GM12872 (cell line): ENCODE results near the gene TTC39C.
A peak's percentile ranks its signal among the peaks of the same experiment; 100 is the strongest.

ENCODE experiments used
- TF ChIP-seq, protein P1 (sequence below): IDR thresholded peaks from 3 replicates; pipeline ENCODE4 v1.5.1; 2011; ENCODE audit warnings: low read depth, mild to moderate bottlenecking, low read length, moderate library complexity; ENCODE audit not compliant: insufficient read depth

The TTC39C gene

DNA sequence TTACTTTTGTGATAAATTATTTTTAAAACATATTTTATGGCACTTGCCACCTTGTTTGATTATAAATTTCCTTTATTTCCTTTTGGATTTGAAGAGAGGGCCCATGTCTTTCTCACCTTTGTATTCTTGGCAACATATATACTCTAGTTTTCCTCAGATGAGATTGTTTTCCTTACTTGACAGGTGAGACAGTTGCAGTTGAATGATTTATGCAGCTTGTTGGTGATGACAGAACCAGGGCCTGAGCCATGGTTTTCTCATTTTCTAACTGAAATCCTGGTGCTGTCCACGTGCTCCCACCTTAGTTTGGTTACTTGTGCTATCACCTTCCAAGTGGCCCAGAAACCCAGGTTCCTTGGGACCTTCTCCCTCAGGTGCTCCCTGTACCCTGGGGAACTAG, 58.2 kb downstream of the TTC39C start:
- TF ChIP-seq, protein P1, sequence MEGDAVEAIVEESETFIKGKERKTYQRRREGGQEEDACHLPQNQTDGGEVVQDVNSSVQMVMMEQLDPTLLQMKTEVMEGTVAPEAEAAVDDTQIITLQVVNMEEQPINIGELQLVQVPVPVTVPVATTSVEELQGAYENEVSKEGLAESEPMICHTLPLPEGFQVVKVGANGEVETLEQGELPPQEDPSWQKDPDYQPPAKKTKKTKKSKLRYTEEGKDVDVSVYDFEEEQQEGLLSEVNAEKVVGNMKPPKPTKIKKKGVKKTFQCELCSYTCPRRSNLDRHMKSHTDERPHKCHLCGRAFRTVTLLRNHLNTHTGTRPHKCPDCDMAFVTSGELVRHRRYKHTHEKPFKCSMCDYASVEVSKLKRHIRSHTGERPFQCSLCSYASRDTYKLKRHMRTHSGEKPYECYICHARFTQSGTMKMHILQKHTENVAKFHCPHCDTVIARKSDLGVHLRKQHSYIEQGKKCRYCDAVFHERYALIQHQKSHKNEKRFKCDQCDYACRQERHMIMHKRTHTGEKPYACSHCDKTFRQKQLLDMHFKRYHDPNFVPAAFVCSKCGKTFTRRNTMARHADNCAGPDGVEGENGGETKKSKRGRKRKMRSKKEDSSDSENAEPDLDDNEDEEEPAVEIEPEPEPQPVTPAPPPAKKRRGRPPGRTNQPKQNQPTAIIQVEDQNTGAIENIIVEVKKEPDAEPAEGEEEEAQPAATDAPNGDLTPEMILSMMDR = no peak

DNA sequence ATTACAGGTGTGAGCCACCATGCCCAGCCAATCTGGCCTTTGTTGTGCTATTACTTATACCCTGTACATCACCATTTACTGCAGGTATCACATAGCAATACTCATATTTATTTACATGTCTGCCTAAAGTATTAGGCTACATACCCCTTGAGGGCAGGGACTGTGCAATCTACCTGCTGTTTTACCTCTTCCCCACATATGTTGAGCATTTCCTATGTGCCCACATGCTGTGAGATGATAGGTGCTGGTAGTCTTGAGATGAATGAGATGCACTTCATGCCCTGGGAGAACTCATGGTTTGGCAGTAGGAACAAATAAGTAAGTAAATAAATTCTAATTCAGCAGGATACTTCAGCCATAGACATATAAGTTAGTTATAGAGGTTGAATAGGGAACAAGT, 59.2 kb downstream of the TTC39C start:
- TF ChIP-seq, protein P1 = no peak

DNA sequence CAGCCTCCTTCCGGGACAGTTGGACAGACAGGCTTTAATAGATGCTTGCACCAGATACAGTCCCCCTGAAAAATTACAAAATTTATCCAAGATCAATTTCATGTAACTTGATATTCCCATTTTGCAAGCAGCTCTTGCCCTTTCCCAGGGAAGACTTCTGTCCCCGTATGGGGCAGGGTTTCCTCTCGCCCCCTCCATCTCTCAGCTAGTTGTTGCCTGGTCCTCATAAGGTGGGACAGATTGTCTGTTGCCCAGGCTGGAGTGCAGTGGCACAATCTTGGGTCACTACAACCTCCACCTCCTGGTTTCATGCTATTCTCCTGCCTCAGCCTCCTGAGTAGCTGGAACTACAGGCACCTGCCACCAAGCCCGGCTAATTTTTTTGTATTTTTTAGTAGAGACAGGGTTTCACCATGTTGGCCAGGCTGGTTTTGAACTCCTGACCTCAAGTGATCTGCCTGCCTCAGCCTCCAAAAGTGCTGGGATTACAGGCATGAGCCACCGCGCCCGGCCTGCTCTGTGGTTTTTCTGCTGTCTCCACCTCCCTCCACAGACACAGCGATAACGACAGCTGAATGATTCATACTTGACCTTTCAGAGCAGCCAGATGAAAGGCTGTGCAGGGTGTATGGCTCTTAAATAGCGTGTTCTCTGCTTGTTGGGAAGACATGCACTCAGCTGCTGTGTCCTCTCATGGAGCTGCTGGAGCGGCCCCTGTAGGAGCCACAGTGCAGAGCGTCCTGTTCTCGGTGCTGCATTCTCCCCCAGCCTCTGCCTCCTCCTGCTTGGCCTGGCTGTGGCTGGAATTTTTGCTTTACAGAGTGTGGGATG, 61.4 kb downstream of the TTC39C start:
- TF ChIP-seq, protein P1 = 0 out of 3 replicates have a peak, but pooled peaks have one; percentile 6

DNA sequence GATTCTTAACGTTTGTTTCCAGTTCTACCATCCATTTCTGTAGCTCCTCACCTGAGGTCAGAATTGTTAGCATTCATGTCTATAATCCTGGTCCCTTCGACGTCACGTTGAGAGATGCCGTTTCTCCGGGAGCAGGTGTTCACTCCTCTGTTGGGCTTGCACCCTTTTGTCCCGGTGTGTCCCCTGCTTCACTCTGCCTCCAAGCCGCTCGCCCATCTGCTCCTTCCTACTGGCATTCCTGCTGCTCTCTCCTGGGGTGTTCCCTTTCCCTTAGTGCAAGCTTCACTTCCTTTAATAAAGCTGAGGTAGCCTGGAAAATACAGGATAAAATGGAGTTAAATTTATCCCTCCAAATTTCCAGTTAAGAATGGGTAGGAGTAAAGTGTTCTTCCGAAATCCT, 62.4 kb downstream of the TTC39C start:
- TF ChIP-seq, protein P1 = no peak

DNA sequence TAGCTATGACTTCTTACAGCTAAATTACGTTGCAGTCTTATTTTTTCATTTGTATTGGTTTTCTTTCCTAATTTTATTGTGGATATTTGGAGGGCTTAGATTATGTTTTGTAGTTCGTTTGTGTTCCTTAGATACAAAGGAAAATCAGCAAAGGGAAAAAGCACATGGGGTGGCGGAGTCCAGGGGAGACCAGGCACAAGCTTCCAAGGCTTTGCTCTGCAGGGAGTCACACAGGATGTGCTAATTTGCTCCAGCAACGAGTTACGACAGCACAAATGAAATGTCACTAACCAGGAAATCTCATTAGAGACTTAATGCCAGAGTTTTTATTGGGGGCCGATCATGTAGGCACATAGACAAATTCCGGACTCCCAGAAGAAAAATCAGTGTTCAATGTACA, 63.8 kb downstream of the TTC39C start:
- TF ChIP-seq, protein P1 = no peak

DNA sequence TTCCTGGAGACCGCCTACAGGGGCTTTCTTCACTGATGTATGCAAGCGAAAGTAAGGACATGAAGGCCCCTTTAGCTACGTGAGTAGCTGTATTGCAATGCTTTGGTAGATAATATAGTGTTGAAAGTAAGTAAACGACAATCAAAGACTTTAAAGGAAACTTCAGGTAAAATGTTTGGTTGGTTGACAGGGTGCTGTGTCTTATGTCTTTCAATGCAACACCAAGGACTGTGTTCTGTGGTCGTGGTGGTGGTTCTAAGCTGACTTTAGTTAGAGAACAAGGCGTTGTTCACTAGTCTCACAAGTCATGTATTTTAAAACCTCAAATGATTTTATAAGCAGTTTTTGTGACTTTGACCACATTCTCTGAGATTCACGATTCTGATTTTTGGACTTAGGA, 66.3 kb downstream of the TTC39C start:
- TF ChIP-seq, protein P1 = no peak

DNA sequence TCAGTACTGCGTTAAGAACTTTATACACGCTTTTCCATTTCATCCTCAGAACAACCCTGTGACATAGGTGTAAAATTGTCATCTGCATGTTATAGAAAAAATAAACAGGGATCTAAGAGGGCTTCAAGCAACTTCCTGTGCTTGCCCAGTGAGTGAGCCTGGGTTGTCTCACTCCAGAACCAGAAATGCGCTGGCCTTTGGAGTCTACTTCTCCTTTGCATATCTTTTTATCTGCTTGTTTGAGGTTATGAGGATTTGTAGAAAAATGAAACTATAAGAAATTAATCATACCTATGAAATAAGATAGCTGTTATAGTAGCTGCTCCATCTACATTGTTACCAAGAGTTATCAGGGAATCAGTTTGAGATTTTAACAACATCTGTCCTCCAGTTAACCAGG, 69.0 kb downstream of the TTC39C start:
- TF ChIP-seq, protein P1 = no peak
